ENCODE measurements around the gene LDB1.

- TF ChIP-seq, protein P1, sequence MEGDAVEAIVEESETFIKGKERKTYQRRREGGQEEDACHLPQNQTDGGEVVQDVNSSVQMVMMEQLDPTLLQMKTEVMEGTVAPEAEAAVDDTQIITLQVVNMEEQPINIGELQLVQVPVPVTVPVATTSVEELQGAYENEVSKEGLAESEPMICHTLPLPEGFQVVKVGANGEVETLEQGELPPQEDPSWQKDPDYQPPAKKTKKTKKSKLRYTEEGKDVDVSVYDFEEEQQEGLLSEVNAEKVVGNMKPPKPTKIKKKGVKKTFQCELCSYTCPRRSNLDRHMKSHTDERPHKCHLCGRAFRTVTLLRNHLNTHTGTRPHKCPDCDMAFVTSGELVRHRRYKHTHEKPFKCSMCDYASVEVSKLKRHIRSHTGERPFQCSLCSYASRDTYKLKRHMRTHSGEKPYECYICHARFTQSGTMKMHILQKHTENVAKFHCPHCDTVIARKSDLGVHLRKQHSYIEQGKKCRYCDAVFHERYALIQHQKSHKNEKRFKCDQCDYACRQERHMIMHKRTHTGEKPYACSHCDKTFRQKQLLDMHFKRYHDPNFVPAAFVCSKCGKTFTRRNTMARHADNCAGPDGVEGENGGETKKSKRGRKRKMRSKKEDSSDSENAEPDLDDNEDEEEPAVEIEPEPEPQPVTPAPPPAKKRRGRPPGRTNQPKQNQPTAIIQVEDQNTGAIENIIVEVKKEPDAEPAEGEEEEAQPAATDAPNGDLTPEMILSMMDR (IDR thresholded peaks at IDR 0.05; ENCODE audit: low read depth, low read length), result no peak
- no peak for TF ChIP-seq EZH2phosphoT487 (IDR thresholded peaks at IDR 0.05; ENCODE audit: low read depth)
Measured at GRCh38 chr10:102067091-102067916, 52.9 kb downstream of the LDB1 start.

Measured in OCI-LY3 (cell line).